Activated T-helper 9 cell treated with anti-CD3 and anti-CD28 coated beads, Interleukin-2, amount 50 U/mL, for 16 hours (primary cell): ENCODE data around the gene ODAM.
"Not testable (repeated sequence)": the region's sequence is repeated elsewhere in the genome, so short reads cannot be mapped to it uniquely, and the experiment has no call there.

Source experiments
- DNase-seq: peaks from one replicate; pipeline ENCODE4 v3.0.0-alpha.2; 2020; ENCODE audit warnings: low read depth

The ODAM gene

GRCh38 chr4:70221818-70222217 lies 26.3 kb downstream of the ODAM start:
- not testable (repeated sequence) for DNase-seq

- DNase-seq: no peak
These were observed 30.3 kb downstream of the ODAM start, which contains the start of gene FDCSP for GRCh38 chr4:70225824-70226223. Gene FDCSP (plus strand): TSS chr4:70226124. CDS start chr4:70231195, 5,071 bp downstream.

GRCh38 chr4:70236125-70236524 lies 40.6 kb downstream of the ODAM start:
- no peak for DNase-seq

GRCh38 chr4:70239131-70239883 lies 43.8 kb downstream of the ODAM start:
- DNase-seq: no peak

GRCh38 chr4:70239884-70240591 lies 44.5 kb downstream of the ODAM start:
- no peak for DNase-seq

- DNase-seq: not testable (repeated sequence)
These were observed 46.8 kb downstream of the ODAM start, which contains the start of gene CSN3 for GRCh38 chr4:70242297-70242696. Gene CSN3 (plus strand): TSS chr4:70242597. CDS start chr4:70244820, 2,223 bp downstream.

- DNase-seq: no peak
These were observed 47.6 kb downstream of the ODAM start for GRCh38 chr4:70243091-70243490.

- DNase-seq: no peak
These were observed 55.9 kb downstream of the ODAM start for GRCh38 chr4:70251250-70251944.

- no peak for DNase-seq
These were observed 56.4 kb downstream of the ODAM start for GRCh38 chr4:70251945-70252277.
